ENCODE measurements around the gene TOM1L1. TPM values are rescaled to one million over a fixed set of nuclear protein-coding genes. Genes with fewer than 3 reads are reported as not detected.

The TOM1L1 gene
- total RNA-seq, 4 donors from 2014 or later = 40.2 to 54.6 (median 50.5) TPM

GRCh38 chr17:54888254-54888653, 12.4 kb upstream of the TOM1L1 start:
- DNase-seq (ENCODE audit: low spot score in 2 of 2) = no peak
- Histone ChIP-seq H3K4me1 (no peaks in the 10 kb centered on the region), H3K4me3 (no peak overlapping the region), H3K27me3 (no peaks in the 10 kb centered on the region), H3K9me3 (no peaks in the 10 kb centered on the region), H3K27ac (no peak overlapping the region), H3K36me3 (no peaks in the 10 kb centered on the region)
- WGBS = 76% methylated on average over 6 of the region's 6 CpGs
- no peak for TF ChIP-seq EP300 (IDR thresholded peaks at IDR 0.05)
- no peak for TF ChIP-seq POLR2AphosphoS5 (IDR thresholded peaks at IDR 0.05)
- no peak for TF ChIP-seq CTCF (IDR thresholded peaks at IDR 0.05)
- TF ChIP-seq POLR2A (IDR thresholded peaks at IDR 0.05) = no peak

DNA sequence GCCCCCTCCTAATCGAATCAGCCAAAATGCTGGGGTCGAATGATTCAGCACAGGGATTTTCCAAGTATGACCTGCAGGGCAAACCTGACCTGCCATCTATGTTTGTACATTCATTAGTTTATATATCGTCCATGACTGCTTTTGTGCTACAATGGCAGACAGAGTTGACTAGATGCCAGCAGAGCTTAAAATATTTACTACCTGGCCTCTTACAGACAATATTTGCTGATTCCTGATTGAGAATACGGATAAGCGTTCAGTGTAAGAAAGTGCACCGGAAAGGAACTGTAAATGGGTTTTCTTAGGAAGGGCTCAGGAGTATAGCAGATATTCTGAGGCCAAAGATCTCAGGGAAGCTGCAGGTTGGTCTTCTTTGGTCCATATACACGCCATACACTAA, 11.7 kb upstream of the TOM1L1 start:
- WGBS = 78% methylated on average over 7 of the region's 7 CpGs
- H3K4me1 ChIP-seq = no peaks in the 10 kb centered on the region
- no peaks in the 10 kb centered on the region for H3K36me3 ChIP-seq
- H3K27me3 ChIP-seq = no peaks in the 10 kb centered on the region
- H3K27ac ChIP-seq = no peak overlapping the region
- no peaks in the 10 kb centered on the region for H3K9me3 ChIP-seq
- no peak overlapping the region for H3K4me3 ChIP-seq
- no peak for DNase-seq (ENCODE audit: low spot score in 2 of 2)
- TF ChIP-seq POLR2AphosphoS5 (IDR thresholded peaks at IDR 0.05) (no peak), CTCF (IDR thresholded peaks at IDR 0.05) (no peak), POLR2A (IDR thresholded peaks at IDR 0.05) (no peak), EP300 (IDR thresholded peaks at IDR 0.05) (no peak)

DNA sequence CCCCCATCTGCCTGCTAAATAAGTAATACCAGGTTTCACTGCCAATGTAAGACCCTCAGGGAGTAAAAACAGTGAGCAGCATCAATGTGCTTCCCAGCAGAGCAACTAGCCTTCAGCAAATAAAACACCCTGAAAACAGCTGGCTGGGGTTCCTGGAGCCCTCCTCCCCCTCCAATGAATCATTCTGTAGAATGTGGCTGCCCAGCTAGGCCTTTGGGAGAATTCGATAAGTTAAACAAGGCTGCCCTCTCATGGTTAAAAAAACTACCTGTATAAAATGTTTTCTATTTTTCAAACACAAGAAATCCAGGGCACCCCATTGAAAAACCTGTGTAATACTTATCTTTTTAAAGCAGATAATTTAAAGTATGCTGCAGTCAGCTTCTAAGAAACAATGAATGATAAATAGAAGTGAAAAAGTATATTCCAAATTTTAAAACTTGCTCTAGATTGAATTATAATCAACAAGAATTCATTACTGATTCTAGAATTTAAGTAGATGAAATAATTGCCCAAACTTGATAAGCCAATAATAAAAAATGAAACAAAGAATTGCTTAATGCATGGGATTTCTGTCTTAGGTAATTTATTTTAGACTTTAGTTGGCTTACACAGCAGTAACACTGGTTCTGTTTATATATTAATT, 9.4 kb upstream of the TOM1L1 start:
- no peaks in the 10 kb centered on the region for H3K9me3 ChIP-seq
- no peak for DNase-seq (ENCODE audit: low spot score in 2 of 2)
- no peak overlapping the region for H3K4me3 ChIP-seq
- H3K27me3 ChIP-seq = no peaks in the 10 kb centered on the region
- WGBS = 13% methylated on average over 1 of the region's 1 CpG
- no peak overlapping the region for H3K27ac ChIP-seq
- TF ChIP-seq POLR2A (IDR thresholded peaks at IDR 0.05) (no peak), CTCF (IDR thresholded peaks at IDR 0.05) (no peak), POLR2AphosphoS5 (IDR thresholded peaks at IDR 0.05) (no peak), EP300 (IDR thresholded peaks at IDR 0.05) (no peak)
- H3K36me3 ChIP-seq = no peaks in the 10 kb centered on the region
- H3K4me1 ChIP-seq = no peaks in the 10 kb centered on the region

DNA sequence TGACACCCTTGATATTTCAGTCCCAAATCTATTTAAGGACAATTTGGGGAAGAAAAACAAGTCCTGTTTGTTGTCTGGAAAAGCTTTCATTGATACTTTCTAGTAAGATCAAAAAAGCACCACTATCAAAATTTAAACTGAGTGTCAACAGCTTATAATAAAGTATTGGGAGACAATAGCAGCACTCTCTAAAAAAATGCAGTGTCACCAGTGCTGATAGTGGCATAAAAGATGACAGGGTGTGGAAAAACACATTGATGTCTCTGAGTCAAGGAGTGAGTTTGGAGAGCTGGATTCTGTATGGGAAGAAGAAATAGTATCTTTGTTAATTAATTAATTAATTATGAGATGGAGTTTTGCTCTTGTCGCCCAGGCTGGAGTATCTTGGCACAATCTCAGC, 8.3 kb upstream of the TOM1L1 start:
- Histone ChIP-seq H3K4me3 (no peak overlapping the region), H3K27ac (no peak overlapping the region), H3K4me1 (no peaks in the 10 kb centered on the region), H3K36me3 (no peaks in the 10 kb centered on the region), H3K27me3 (no peaks in the 10 kb centered on the region), H3K9me3 (no peaks in the 10 kb centered on the region)
- 92% methylated on average over 1 of the region's 1 CpG for WGBS
- TF ChIP-seq POLR2A (IDR thresholded peaks at IDR 0.05) = no peak
- DNase-seq (ENCODE audit: low spot score in 2 of 2) = no peak

GRCh38 chr17:54898576-54898975, 2.1 kb upstream of the TOM1L1 start:
- DNase-seq (ENCODE audit: low spot score in 2 of 2) = no peak
- Histone ChIP-seq H3K4me1 (peaks cover 21% of the 10 kb centered on the region), H3K27ac (no peak overlapping the region), H3K36me3 (no peaks in the 10 kb centered on the region), H3K9me3 (no peaks in the 10 kb centered on the region), H3K4me3 (no peak overlapping the region), H3K27me3 (peaks cover 11% of the 10 kb centered on the region)
- TF ChIP-seq POLR2AphosphoS5 (IDR thresholded peaks at IDR 0.05) (no peak), CTCF (IDR thresholded peaks at IDR 0.05) (no peak), EP300 (IDR thresholded peaks at IDR 0.05) (no peak), POLR2A (IDR thresholded peaks at IDR 0.05) (no peak)
- WGBS = 64% methylated on average over 3 of the region's 3 CpGs

DNA sequence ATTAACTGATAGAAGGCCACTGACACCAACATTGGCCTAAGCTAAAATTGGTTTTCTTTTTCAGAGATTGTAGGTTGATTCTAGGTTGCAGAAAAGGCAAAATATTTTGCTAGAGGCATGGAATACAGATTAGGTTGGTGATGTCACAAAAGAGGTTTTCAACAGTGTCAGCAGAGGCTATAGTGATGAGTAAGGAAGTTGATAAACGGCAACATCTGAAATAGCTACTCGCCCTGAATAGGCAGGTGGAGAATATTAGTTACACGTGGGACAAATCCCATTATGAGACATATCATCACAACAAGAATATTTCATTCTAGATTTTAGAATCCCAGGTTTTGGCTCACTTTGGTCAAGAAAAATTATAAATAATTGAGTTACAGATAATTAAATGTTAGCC, 1.5 kb upstream of the TOM1L1 start:
- 48% methylated on average over 3 of the region's 3 CpGs for WGBS
- Histone ChIP-seq H3K36me3 (no peaks in the 10 kb centered on the region), H3K9me3 (no peaks in the 10 kb centered on the region), H3K27ac (no peak overlapping the region), H3K4me3 (no peak overlapping the region), H3K27me3 (peaks cover 11% of the 10 kb centered on the region), H3K4me1 (peaks cover 21% of the 10 kb centered on the region)
- DNase-seq (ENCODE audit: low spot score in 2 of 2) = no peak
- no peak for TF ChIP-seq EP300 (IDR thresholded peaks at IDR 0.05)
- TF ChIP-seq CTCF (IDR thresholded peaks at IDR 0.05) = no peak
- no peak for TF ChIP-seq POLR2A (IDR thresholded peaks at IDR 0.05)
- no peak for TF ChIP-seq POLR2AphosphoS5 (IDR thresholded peaks at IDR 0.05)
